ENCODE data around the gene PRKCZ.

PRKCZ gene

DNA sequence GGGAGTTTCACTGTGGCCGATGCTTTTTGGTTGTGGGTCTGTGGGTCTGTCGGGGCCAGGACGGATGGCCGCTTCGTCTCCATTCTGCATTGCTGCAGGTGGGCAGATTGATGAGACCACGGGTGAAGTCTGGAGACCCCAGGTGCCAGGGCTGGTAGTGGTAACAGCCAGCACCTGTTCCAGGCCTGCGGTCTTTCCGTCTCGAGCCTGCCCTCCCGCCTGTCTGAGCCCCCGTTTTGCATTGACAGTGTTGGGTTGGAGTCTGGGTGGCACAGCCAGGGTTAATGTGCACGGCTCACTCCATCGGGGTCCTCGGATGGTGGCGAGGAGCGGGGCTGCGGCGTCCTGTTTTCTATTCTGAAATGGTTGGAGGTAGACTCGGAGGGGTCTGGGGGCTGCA, 24.2 kb downstream of the PRKCZ start:
- no peak overlapping the region for H3K4me3 ChIP-seq (ENCODE audit: low read depth, low read length)
- DNase-seq (ENCODE audit: low read depth) = no peak
- no peak for TF ChIP-seq CTCF (conservative IDR thresholded peaks at IDR 0.05; ENCODE audit: low read depth, low read length)

DNA sequence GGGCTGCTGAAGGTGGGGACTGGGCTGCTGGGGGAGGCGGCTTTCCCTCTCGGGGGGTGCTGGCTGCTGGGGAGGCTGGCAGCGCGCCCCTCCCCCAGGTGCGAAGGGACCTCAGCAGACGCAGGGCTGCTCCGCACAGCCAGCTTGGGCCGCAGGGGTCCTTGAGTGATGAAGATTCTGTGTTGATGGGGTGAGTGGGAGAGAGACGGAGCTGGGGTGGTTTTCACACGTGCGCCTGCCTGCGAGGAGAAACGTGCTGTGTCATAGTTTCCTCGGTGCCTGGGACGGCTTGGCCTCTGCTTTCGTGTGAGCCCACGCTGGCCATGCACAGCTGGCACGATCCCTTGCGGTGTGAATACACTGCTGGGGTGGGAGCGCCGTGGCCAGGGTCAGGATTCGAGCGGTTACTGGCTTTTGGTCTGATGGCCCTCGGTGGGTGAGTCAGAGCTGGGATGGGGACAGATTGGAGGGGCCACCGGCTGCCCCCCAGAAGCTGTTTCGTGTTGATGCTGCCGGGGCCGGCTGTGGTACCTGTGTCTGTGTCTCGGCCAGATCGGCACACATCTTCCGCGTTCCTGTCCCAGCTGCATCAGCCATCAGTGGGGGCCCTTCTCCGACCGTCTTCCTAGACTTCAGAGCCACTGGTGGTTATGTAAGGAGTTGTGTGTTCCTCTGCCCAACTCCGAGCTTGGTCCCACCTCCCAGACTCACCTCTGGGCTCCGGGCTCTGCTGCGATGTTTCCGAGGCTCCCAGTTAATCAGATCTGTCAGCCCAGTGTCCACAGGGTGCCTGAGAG, 24.9 kb downstream of the PRKCZ start:
- DNase-seq (ENCODE audit: low read depth) = no peak
- no peak for TF ChIP-seq CTCF (conservative IDR thresholded peaks at IDR 0.05; ENCODE audit: low read depth, low read length)
- H3K4me3 ChIP-seq (ENCODE audit: low read depth, low read length) = no peak overlapping the region

DNA sequence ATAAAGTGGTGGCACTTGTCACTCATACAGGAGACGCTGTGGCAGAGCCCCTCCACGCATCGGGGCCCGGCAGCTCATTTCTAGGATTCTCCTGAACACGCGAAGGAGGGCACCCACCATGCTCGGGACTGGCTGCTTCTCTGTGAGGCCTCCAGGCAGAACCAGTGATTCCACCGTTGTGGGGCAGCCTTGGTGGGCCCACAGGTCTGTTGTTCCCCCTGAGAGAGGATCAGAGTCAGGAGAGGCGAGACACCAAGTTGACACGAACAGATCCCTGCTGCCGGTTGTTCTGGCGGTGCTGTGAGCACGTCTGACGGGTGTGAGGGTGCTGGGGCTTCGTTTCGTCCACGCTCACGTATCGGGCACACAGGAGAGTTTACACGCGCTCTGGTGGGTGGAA, 26.6 kb downstream of the PRKCZ start:
- TF ChIP-seq CTCF (conservative IDR thresholded peaks at IDR 0.05; ENCODE audit: low read depth, low read length) = no peak
- DNase-seq (ENCODE audit: low read depth) = no peak

GRCh38 chr1:2078170-2078569, 28.0 kb downstream of the PRKCZ start:
- DNase-seq (ENCODE audit: low read depth) = no peak
- TF ChIP-seq CTCF (conservative IDR thresholded peaks at IDR 0.05; ENCODE audit: low read depth, low read length) = no peak
- H3K4me3 ChIP-seq (ENCODE audit: low read depth, low read length) = no peak overlapping the region

More for the DNA sequence above, 26.6 kb downstream of the PRKCZ start:
- no peak overlapping the region for H3K4me3 ChIP-seq (ENCODE audit: low read depth, low read length)

DNA sequence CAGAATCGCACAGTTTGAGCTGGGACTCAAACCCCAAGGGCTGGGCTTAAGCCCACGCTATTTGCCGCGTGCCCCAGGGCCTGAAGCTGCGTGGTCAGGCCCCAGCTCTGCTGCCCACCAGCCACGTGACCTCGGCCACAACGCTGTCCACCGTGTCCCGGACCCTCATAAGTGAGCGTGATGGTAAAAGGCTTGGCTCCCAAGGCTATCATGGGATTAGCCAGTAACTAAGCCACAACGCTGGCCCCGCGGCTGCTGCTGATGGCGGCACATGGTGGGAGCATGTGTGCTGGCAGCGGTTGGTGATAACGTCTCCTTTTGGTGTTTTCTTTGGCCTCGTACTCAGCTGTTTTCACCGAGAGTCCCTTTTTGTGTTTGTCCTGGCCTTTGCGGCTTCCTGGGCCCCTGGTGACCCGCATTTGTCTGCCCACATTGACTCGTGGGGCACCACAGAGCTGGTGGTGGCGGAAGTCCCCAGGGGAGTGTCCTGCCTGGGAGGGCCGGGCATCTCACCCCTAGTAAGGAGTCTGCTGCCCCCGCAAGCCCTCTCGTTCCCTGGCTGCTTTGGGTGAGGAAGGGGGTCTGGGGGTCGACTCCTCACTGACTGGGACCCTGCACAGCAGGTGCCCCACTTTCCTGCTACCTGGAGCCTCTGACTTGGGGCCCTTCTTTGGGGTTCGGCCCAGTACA, 29.3 kb downstream of the PRKCZ start:
- no peak overlapping the region for H3K4me3 ChIP-seq (ENCODE audit: low read depth, low read length)
- no peak for DNase-seq (ENCODE audit: low read depth)
- no peak for TF ChIP-seq CTCF (conservative IDR thresholded peaks at IDR 0.05; ENCODE audit: low read depth, low read length)

GRCh38 chr1:2080140-2080539, 29.9 kb downstream of the PRKCZ start:
- TF ChIP-seq CTCF (conservative IDR thresholded peaks at IDR 0.05; ENCODE audit: low read depth, low read length) = no peak
- H3K4me3 ChIP-seq (ENCODE audit: low read depth, low read length) = no peak overlapping the region
- DNase-seq (ENCODE audit: low read depth) = no peak

All from choroid plexus epithelial cell (primary cell).